IPS DF 6.9 (cell line): Measurements from ENCODE around the gene MORC1.
"Not testable (repeated sequence)": the region's sequence is repeated elsewhere in the genome, so short reads cannot be mapped to it uniquely, and the experiment has no call there.

ENCODE experiments used
- DNase-seq: peaks from one replicate; pipeline ENCODE4 v3.0.0-alpha.2; 2013; ENCODE audit warnings: low read depth, low spot score
- H3K27ac ChIP-seq: one replicate; pipeline ENCODE4 v1.5.1; 2013; ENCODE audit warnings: low read length, control low read depth
- H3K27me3 ChIP-seq: 2 replicates; pipeline ENCODE4 v1.6.1; 2013; ENCODE audit warnings: mild to moderate bottlenecking, low read length; ENCODE audit not compliant: control insufficient read depth, insufficient read depth
- H3K36me3 ChIP-seq: 2 replicates; pipeline ENCODE4 v1.6.1; 2013; ENCODE audit warnings: low read length; ENCODE audit not compliant: control insufficient read depth, insufficient read depth
- H3K4me1 ChIP-seq: 2 replicates; pipeline ENCODE4 v1.6.1; 2013; ENCODE audit warnings: low read length; ENCODE audit not compliant: control insufficient read depth, insufficient read depth
- H3K4me3 ChIP-seq: 2 replicates; pipeline ENCODE4 v1.5.1; 2013; ENCODE audit warnings: mild to moderate bottlenecking, low read length
- H3K9me3 ChIP-seq: 2 replicates; pipeline ENCODE4 v1.6.1; 2013; ENCODE audit warnings: low read length, inconsistent platforms; ENCODE audit not compliant: control insufficient read depth, insufficient read depth
- WGBS: extraction: QIAGEN DNeasy Blood & Tissue Kit; methylation state at CpG from one replicate; pipeline ENCODE4 v1.1.7; 2013; ENCODE audit warnings: mixed read lengths, missing lambda C conversion rate; ENCODE audit not compliant: insufficient read length, insufficient coverage; 5-methylcytosine and 5-hydroxymethylcytosine counted together

Gene MORC1

GRCh38 chr3:109136523-109136922, 18.6 kb upstream of the MORC1 start, which contains the start of gene C3orf85:
Gene C3orf85, plus strand, starts transcription at chr3:109136719. Its CDS starts 129 bp downstream, at chr3:109136848.
- H3K27me3 ChIP-seq: no peaks in the 10 kb centered on the region
- WGBS: no CpG with 5 or more reads among the region's 3 CpGs
- no peaks in the 10 kb centered on the region for H3K36me3 ChIP-seq
- no peaks in the 10 kb centered on the region for H3K9me3 ChIP-seq
- no peak within 1 kb of the TSS for H3K4me3 ChIP-seq
- no peak for DNase-seq
- H3K4me1 ChIP-seq: no peaks in the 10 kb centered on the region
- H3K27ac ChIP-seq: no peak within 1 kb of the TSS

GRCh38 chr3:109133474-109133816, 15.5 kb upstream of the MORC1 start:
- no CpG with 5 or more reads among the region's 5 CpGs for WGBS
- not testable (repeated sequence) for H3K27me3 ChIP-seq, H3K4me3 ChIP-seq, H3K9me3 ChIP-seq, H3K4me1 ChIP-seq, H3K27ac ChIP-seq, DNase-seq, H3K36me3 ChIP-seq

GRCh38 chr3:109132801-109133473, 15.0 kb upstream of the MORC1 start:
- H3K9me3 ChIP-seq: no peaks in the 10 kb centered on the region
- no peaks in the 10 kb centered on the region for H3K27me3 ChIP-seq
- no peak for DNase-seq
- H3K36me3 ChIP-seq: no peaks in the 10 kb centered on the region
- H3K4me3 ChIP-seq: no peak overlapping the region
- WGBS: no CpG with 5 or more reads among the region's 5 CpGs
- H3K27ac ChIP-seq: no peak overlapping the region
- H3K4me1 ChIP-seq: no peaks in the 10 kb centered on the region

- Histone ChIP-seq H3K36me3 (no peaks in the 10 kb centered on the region), H3K4me1 (no peaks in the 10 kb centered on the region), H3K4me3 (no peak overlapping the region), H3K27ac (no peak overlapping the region), H3K27me3 (no peaks in the 10 kb centered on the region), H3K9me3 (no peaks in the 10 kb centered on the region)
- no CpG with 5 or more reads among the region's 4 CpGs for WGBS
- DNase-seq: no peak
These were observed 13.3 kb upstream of the MORC1 start for GRCh38 chr3:109131276-109131675.

- Histone ChIP-seq H3K9me3 (no peaks in the 10 kb centered on the region), H3K4me3 (no peak overlapping the region), H3K4me1 (no peaks in the 10 kb centered on the region), H3K36me3 (no peaks in the 10 kb centered on the region), H3K27me3 (no peaks in the 10 kb centered on the region), H3K27ac (no peak overlapping the region)
- WGBS: no CpG with 5 or more reads among the region's 2 CpGs
- no peak for DNase-seq
These were observed 9.6 kb upstream of the MORC1 start for GRCh38 chr3:109127553-109127952.

GRCh38 chr3:109125902-109126301, 8.0 kb upstream of the MORC1 start:
- no peak for DNase-seq
- H3K27ac ChIP-seq: no peak overlapping the region
- H3K9me3 ChIP-seq: no peaks in the 10 kb centered on the region
- H3K27me3 ChIP-seq: no peaks in the 10 kb centered on the region
- no peak overlapping the region for H3K4me3 ChIP-seq
- no peaks in the 10 kb centered on the region for H3K4me1 ChIP-seq
- no peaks in the 10 kb centered on the region for H3K36me3 ChIP-seq

- Histone ChIP-seq H3K4me1 (no peaks in the 10 kb centered on the region), H3K27me3 (no peaks in the 10 kb centered on the region), H3K36me3 (no peaks in the 10 kb centered on the region), H3K27ac (no peak overlapping the region), H3K4me3 (no peak overlapping the region), H3K9me3 (no peaks in the 10 kb centered on the region)
- DNase-seq: no peak
These were observed 4.8 kb upstream of the MORC1 start for GRCh38 chr3:109122690-109123089.

GRCh38 chr3:109118584-109118983, 650 bp upstream of the MORC1 start:
- WGBS: no CpG with 5 or more reads among the region's 7 CpGs

GRCh38 chr3:109116031-109116430, 1.9 kb downstream of the MORC1 start:
- Histone ChIP-seq H3K9me3 (no peaks in the 10 kb centered on the region), H3K36me3 (no peaks in the 10 kb centered on the region), H3K27ac (no peak overlapping the region), H3K4me3 (no peak overlapping the region), H3K27me3 (no peaks in the 10 kb centered on the region), H3K4me1 (no peaks in the 10 kb centered on the region)
- WGBS: no CpG with 5 or more reads among the region's 2 CpGs
- no peak for DNase-seq

More at GRCh38 chr3:109118584-109118983, 650 bp upstream of the MORC1 start:
- H3K9me3 ChIP-seq: no peaks in the 10 kb centered on the region
- no peaks in the 10 kb centered on the region for H3K4me1 ChIP-seq
- no peaks in the 10 kb centered on the region for H3K27me3 ChIP-seq
- H3K36me3 ChIP-seq: no peaks in the 10 kb centered on the region
- H3K4me3 ChIP-seq: no peak overlapping the region
- DNase-seq: no peak
- H3K27ac ChIP-seq: no peak overlapping the region

GRCh38 chr3:109115451-109115850, 2.5 kb downstream of the MORC1 start:
- Histone ChIP-seq H3K4me3 (no peak overlapping the region), H3K9me3 (no peaks in the 10 kb centered on the region), H3K4me1 (no peaks in the 10 kb centered on the region), H3K36me3 (no peaks in the 10 kb centered on the region), H3K27ac (no peak overlapping the region), H3K27me3 (no peaks in the 10 kb centered on the region)
- DNase-seq: no peak
- no CpG with 5 or more reads among the region's 2 CpGs for WGBS

GRCh38 chr3:109114746-109115145, 3.2 kb downstream of the MORC1 start:
- WGBS: no CpG with 5 or more reads among the region's 4 CpGs
- no peaks in the 10 kb centered on the region for H3K9me3 ChIP-seq
- no peaks in the 10 kb centered on the region for H3K4me1 ChIP-seq
- H3K27ac ChIP-seq: no peak overlapping the region
- no peak for DNase-seq
- H3K27me3 ChIP-seq: no peaks in the 10 kb centered on the region
- no peaks in the 10 kb centered on the region for H3K36me3 ChIP-seq
- no peak overlapping the region for H3K4me3 ChIP-seq
